ENCODE measurements around the gene GAL3ST2.
"Not testable (repeated sequence)": the region's sequence is repeated elsewhere in the genome, so short reads cannot be mapped to it uniquely, and the experiment has no call there.

- TF ChIP-seq CTCF, POLR2A (IDR thresholded peaks at IDR 0.05): not testable (repeated sequence)
Measured at GRCh38 chr2:241817821-241818215, 41.2 kb downstream of the GAL3ST2 start.

Data from adrenal gland (tissue), 5 donors.